PFSK-1 (cell line): ENCODE measurements around the gene OR9A2.

Experiments
- FOXP2 ChIP-seq: optimal IDR thresholded peaks from 2 replicates; pipeline ENCODE3; 2011; ENCODE audit warnings: borderline replicate concordance, control low read depth, inconsistent platforms; ENCODE audit not compliant: insufficient read depth; ENCODE audit errors: extremely low read length, extremely low read depth
- POLR2AphosphoS5 ChIP-seq: IDR thresholded peaks from 2 replicates; pipeline ENCODE4 v1.6.1; 2012; ENCODE audit warnings: low read depth, mild to moderate bottlenecking, control low read depth, low read length, moderate library complexity
- REST ChIP-seq, 2 experiments: IDR thresholded peaks; 2 replicates each; pipeline versions ENCODE4 v1.6.1 to v1.8.0; 2011 to 2012; ENCODE audit warnings: low read depth in 2 of 2, low read length in 2 of 2, control low read depth in 1 of 2, inconsistent platforms in 1 of 2, mild to moderate bottlenecking in 1 of 2, moderate library complexity in 1 of 2; ENCODE audit not compliant: insufficient read depth in 1 of 2
- SIN3A ChIP-seq: IDR thresholded peaks from 2 replicates; pipeline ENCODE4 v1.6.1; 2012; ENCODE audit warnings: mild to moderate bottlenecking, low read length, moderate library complexity, borderline replicate concordance; ENCODE audit not compliant: insufficient read depth
- TAF1 ChIP-seq: IDR thresholded peaks from 2 replicates; pipeline ENCODE4 v1.6.1; 2012; ENCODE audit warnings: low read length, control low read depth, borderline replicate concordance; ENCODE audit not compliant: insufficient read depth

Gene OR9A2

GRCh38 chr7:142983825-142984224 lies 43.1 kb downstream of the OR9A2 start:
- TF ChIP-seq FOXP2: no peak
- TF ChIP-seq SIN3A: no peak
- TF ChIP-seq REST (IDR thresholded peaks at IDR 0.05; ENCODE audit: insufficient read depth in 1 of 2, low read depth in 2 of 2, low read length in 2 of 2): no peak
- TF ChIP-seq POLR2AphosphoS5: no peak
- TF ChIP-seq TAF1: no peak
